Measurements from ENCODE around the gene FANCC.

The FANCC gene

GRCh38 chr9:95189251-95190098 is 128.0 kb downstream of the FANCC start:
- peak; percentile 47 for DNase-seq (ENCODE audit: low spot score)

- no peak for DNase-seq (ENCODE audit: low spot score)
Measured at GRCh38 chr9:95188459-95188858, 129.1 kb downstream of the FANCC start.

GRCh38 chr9:95185956-95186355 is 131.6 kb downstream of the FANCC start:
- no peak for DNase-seq (ENCODE audit: low spot score)

GRCh38 chr9:95182854-95183563 is 134.5 kb downstream of the FANCC start:
- DNase-seq (ENCODE audit: low spot score) = no peak

- no peak for DNase-seq (ENCODE audit: low spot score)
Measured at GRCh38 chr9:95181835-95182234, 135.7 kb downstream of the FANCC start.

GRCh38 chr9:95181226-95181818 is 136.2 kb downstream of the FANCC start:
- DNase-seq (ENCODE audit: low spot score) = peak; percentile 46

GRCh38 chr9:95177617-95178016 is 139.9 kb downstream of the FANCC start:
- DNase-seq (ENCODE audit: low spot score) = no peak

GRCh38 chr9:95176755-95177319 is 140.7 kb downstream of the FANCC start:
- no peak for DNase-seq (ENCODE audit: low spot score)

- DNase-seq (ENCODE audit: low spot score) = no peak
Measured at GRCh38 chr9:95175523-95175922, 142.0 kb downstream of the FANCC start.

- DNase-seq (ENCODE audit: low spot score) = no peak
Measured at GRCh38 chr9:95174038-95174437, 143.5 kb downstream of the FANCC start.

- DNase-seq (ENCODE audit: low spot score) = no peak
Measured at GRCh38 chr9:95171596-95171995, 145.9 kb downstream of the FANCC start.

- peak; percentile 88 for DNase-seq (ENCODE audit: low spot score)
Measured at GRCh38 chr9:95171001-95171400, 146.5 kb downstream of the FANCC start.

- DNase-seq (ENCODE audit: low spot score) = peak; percentile 93
Measured at GRCh38 chr9:95167998-95168397, 149.5 kb downstream of the FANCC start.

GRCh38 chr9:95165004-95165403 is 152.5 kb downstream of the FANCC start:
- DNase-seq (ENCODE audit: low spot score) = no peak

- no peak for DNase-seq (ENCODE audit: low spot score)
Measured at GRCh38 chr9:95157481-95158151, 159.9 kb downstream of the FANCC start.

- DNase-seq (ENCODE audit: low spot score) = no peak
Measured at GRCh38 chr9:95156074-95156473, 161.4 kb downstream of the FANCC start.

GRCh38 chr9:95155220-95155619 is 162.3 kb downstream of the FANCC start:
- DNase-seq (ENCODE audit: low spot score) = no peak

GRCh38 chr9:95150903-95151302 is 166.6 kb downstream of the FANCC start:
- no peak for DNase-seq (ENCODE audit: low spot score)

GRCh38 chr9:95148208-95148520 is 169.3 kb downstream of the FANCC start:
- no peak for DNase-seq (ENCODE audit: low spot score)

GRCh38 chr9:95147452-95148207 is 169.9 kb downstream of the FANCC start:
- no peak for DNase-seq (ENCODE audit: low spot score)
